ENCODE results near the gene ALOX5AP.
A peak's percentile ranks its signal among the peaks of the same experiment; 100 is the strongest.

The ALOX5AP gene

DNA sequence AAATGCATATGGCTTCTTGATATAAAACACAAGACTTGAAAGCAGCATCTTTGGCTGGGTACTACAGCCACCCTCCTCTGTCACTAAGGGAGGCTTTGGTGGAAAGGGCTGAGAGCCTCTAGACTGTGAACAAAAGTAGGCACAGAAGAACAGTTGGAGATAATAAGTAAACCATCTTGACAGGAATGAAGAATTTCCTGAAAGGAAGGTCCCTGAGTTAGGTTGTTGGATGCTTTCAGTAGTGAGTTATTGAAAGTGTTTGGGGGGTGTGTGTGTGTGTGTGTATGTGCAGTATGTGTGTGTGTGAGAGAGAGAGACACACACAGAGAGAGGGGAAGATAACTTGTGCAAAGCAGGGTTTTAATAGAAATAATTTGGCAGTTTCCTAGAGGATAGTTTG is 38.2 kb downstream of the ALOX5AP start:
- DNase-seq, result no peak

- no peak for DNase-seq
Measured at GRCh38 chr13:30774214-30774730, 38.9 kb downstream of the ALOX5AP start.

- DNase-seq, result no peak
Measured at GRCh38 chr13:30776661-30777060, 41.3 kb downstream of the ALOX5AP start.

GRCh38 chr13:30779016-30779415 is 43.7 kb downstream of the ALOX5AP start:
- no peak for DNase-seq

DNA sequence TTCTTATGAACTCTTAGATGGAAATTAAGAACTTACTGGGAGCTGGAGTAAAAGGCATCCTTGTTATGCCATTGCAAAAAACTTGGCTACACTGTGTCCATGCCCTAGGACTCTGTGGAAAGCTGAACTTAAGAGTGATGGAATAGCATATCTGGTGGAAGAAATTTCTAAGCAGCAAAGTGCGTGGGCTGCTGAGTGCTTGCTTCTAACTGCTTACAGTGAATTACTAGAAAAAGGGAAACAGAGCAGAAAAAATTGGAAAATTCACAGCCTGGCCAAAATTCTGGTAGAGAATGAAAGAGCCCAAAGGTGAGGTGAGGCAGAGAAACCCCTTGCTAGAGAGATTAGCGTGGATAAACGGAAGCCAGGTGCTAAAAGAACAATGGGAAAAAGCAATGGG is 44.3 kb downstream of the ALOX5AP start:
- no peak for DNase-seq

GRCh38 chr13:30780338-30780981 is 45.1 kb downstream of the ALOX5AP start:
- DNase-seq, result no peak

GRCh38 chr13:30785191-30785850 is 50.0 kb downstream of the ALOX5AP start:
- no peak for DNase-seq

GRCh38 chr13:30786648-30787047 is 51.3 kb downstream of the ALOX5AP start:
- no peak for DNase-seq

- no peak for DNase-seq
Measured at GRCh38 chr13:30787738-30788525, 52.6 kb downstream of the ALOX5AP start.

- DNase-seq, result no peak
Measured at GRCh38 chr13:30789166-30789862, 54.0 kb downstream of the ALOX5AP start.

DNA sequence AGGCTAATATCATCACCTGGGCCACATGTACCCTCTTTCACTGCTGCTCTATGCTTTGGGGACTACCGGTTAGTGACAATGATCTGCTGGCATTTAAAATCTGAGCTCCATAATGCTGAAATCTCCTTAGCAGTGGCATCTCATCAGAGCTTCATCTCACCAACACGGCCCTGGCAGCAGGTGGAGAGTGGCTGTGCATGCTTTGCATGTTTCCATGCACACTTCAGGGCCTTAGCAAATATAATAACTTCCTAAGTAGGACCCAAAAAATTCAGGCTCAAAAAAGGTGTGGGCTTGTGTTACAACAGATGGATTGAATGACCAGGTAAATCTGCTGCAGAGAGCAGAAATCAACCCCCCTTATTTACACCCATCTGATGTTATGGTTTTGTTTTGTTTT is 55.2 kb downstream of the ALOX5AP start:
- no peak for DNase-seq

- no peak for DNase-seq
Measured at GRCh38 chr13:30791354-30792001, 56.1 kb downstream of the ALOX5AP start.

GRCh38 chr13:30792285-30793000 is 57.1 kb downstream of the ALOX5AP start:
- DNase-seq, result no peak

GRCh38 chr13:30796132-30796572 is 60.8 kb downstream of the ALOX5AP start:
- no peak for DNase-seq

- DNase-seq, result peak; percentile 70
Measured at GRCh38 chr13:30796631-30797601, 61.6 kb downstream of the ALOX5AP start.

DNA sequence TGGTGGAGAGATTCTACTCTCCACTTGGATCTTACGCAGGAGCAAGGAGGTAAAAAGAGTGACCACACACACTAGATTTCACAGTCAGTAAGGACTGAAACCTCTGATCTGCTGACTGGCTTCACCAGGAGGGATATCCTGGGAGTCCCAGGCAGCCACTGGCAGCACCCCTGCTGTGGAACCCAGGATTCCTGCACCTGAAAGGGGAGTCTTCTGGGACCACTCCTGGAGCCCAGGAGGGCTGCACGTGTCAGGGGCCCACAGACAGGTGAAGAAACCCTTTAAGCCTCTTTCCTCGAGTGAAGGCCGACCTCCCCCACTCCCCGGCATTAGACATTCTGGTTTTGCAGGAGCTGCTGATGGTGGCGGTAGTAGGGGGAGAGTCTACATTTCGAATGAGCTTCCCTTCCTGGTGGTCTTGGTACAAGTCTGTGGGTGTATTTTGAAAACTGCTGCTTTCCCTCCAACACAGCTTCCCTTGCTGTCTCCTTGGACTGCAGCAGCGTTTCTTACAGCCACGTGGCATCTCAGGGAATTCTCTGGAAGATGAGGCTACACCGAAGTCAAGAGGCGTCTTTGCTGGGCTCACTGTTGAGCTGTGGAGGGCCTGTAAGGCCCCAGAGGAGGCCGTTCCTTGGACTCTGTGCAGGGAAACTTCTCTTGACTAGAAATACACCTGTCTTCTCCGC is 62.6 kb downstream of the ALOX5AP start:
- DNase-seq, result no peak

GRCh38 chr13:30798776-30799355 is 63.5 kb downstream of the ALOX5AP start:
- no peak for DNase-seq

DNA sequence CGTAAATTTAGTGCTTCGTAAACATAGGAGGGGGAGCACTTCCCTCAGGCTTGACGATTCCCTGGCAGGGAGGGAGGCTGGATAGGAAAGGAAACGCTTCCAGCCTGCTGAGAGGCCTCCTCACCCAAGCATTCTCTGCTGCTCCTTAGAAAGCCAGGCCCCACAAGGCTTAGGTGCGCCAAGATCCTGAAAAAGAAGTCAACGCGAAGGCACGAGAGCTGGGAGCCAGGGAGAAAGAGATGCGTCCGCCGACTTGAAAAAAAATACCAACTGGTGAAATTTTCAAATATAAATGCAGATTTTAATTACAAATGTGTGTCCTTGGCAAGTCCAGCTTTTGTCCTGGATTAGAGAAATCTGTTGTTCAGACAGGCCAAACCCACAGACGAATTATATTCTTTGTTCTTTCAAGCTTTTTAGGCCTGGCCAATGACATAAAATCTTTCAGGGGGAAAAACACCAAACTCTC is 64.0 kb downstream of the ALOX5AP start:
- no peak for DNase-seq

GRCh38 chr13:30800107-30800506 is 64.8 kb downstream of the ALOX5AP start:
- DNase-seq, result no peak
